HL-60 (cell line): Measurements from ENCODE around the gene SLC35D1.

Experiments used
- POLR2AphosphoS5 ChIP-seq: IDR thresholded peaks from 2 replicates; pipeline ENCODE4 v1.6.1; 2012; ENCODE audit warnings: low read depth
- SPI1 ChIP-seq: IDR thresholded peaks from 2 replicates; pipeline ENCODE4 v1.6.1; 2012; ENCODE audit warnings: low read depth, mild to moderate bottlenecking, borderline replicate concordance
- TF ChIP-seq, protein P1 (sequence below): IDR thresholded peaks from one replicate; pipeline ENCODE4 v1.5.1; 2011; ENCODE audit warnings: low read length, control low read depth, inconsistent platforms; ENCODE audit not compliant: insufficient read depth
- TF ChIP-seq, protein P2 (sequence below): IDR thresholded peaks from 2 replicates; pipeline ENCODE4 v1.6.1; 2012; ENCODE audit warnings: low read depth; ENCODE audit not compliant: insufficient replicate concordance

DNA sequence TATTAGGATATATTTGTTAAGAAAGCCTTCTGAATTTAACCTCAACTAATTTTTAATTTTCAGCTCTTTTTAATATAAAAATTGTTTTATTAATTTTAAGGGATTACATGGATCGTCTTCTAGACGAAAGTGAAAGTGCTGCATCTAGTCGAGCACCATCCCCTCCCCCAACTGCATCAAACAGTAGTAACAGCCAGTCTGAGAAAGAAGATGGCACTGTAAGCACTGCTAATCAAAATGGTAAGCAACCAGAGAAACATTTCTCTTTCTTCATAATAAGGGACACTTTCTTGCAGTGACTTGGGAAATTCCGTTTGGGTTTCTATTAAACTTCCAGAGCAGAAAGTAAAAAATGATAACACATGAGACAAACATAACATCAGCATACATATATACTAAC lies 72.3 kb downstream of the SLC35D1 start:
- TF ChIP-seq POLR2AphosphoS5 (no peak), SPI1 (no peak)
- TF ChIP-seq, protein P1, sequence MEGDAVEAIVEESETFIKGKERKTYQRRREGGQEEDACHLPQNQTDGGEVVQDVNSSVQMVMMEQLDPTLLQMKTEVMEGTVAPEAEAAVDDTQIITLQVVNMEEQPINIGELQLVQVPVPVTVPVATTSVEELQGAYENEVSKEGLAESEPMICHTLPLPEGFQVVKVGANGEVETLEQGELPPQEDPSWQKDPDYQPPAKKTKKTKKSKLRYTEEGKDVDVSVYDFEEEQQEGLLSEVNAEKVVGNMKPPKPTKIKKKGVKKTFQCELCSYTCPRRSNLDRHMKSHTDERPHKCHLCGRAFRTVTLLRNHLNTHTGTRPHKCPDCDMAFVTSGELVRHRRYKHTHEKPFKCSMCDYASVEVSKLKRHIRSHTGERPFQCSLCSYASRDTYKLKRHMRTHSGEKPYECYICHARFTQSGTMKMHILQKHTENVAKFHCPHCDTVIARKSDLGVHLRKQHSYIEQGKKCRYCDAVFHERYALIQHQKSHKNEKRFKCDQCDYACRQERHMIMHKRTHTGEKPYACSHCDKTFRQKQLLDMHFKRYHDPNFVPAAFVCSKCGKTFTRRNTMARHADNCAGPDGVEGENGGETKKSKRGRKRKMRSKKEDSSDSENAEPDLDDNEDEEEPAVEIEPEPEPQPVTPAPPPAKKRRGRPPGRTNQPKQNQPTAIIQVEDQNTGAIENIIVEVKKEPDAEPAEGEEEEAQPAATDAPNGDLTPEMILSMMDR = no peak
- TF ChIP-seq, protein P2, sequence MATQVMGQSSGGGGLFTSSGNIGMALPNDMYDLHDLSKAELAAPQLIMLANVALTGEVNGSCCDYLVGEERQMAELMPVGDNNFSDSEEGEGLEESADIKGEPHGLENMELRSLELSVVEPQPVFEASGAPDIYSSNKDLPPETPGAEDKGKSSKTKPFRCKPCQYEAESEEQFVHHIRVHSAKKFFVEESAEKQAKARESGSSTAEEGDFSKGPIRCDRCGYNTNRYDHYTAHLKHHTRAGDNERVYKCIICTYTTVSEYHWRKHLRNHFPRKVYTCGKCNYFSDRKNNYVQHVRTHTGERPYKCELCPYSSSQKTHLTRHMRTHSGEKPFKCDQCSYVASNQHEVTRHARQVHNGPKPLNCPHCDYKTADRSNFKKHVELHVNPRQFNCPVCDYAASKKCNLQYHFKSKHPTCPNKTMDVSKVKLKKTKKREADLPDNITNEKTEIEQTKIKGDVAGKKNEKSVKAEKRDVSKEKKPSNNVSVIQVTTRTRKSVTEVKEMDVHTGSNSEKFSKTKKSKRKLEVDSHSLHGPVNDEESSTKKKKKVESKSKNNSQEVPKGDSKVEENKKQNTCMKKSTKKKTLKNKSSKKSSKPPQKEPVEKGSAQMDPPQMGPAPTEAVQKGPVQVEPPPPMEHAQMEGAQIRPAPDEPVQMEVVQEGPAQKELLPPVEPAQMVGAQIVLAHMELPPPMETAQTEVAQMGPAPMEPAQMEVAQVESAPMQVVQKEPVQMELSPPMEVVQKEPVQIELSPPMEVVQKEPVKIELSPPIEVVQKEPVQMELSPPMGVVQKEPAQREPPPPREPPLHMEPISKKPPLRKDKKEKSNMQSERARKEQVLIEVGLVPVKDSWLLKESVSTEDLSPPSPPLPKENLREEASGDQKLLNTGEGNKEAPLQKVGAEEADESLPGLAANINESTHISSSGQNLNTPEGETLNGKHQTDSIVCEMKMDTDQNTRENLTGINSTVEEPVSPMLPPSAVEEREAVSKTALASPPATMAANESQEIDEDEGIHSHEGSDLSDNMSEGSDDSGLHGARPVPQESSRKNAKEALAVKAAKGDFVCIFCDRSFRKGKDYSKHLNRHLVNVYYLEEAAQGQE = no peak
